Measurements from ENCODE around the gene C1QTNF3. TPM values are rescaled to one million over a fixed set of nuclear protein-coding genes. Genes with fewer than 3 reads are reported as not detected.

The C1QTNF3 gene
- total and polyA plus RNA-seq, 2 donors (not counting 3 experiments of a cell fraction or from before 2014, with no cell fraction given): 1.6 TPM

- intact Hi-C loops (cut with micrococcal nuclease): no loop called here
- CTCF ChIA-PET: no interaction called here
- no peak overlapping the region for H3K27ac ChIP-seq (ENCODE audit: insufficient read depth, low read depth, low read length)
Observed at GRCh38 chr5:34053571-34054399, 10.8 kb upstream of the C1QTNF3 start.

GRCh38 chr5:34053133-34053532 is 10.1 kb upstream of the C1QTNF3 start:
- no TSS peak for BruUV-seq (replicated peaks)
- no peak overlapping the region for H2AFZ ChIP-seq (ENCODE audit: low read depth, low read length)
- no peak for TF ChIP-seq POLR2A (IDR thresholded peaks at IDR 0.05; ENCODE audit: low read depth, low read length)
- no peak for TF ChIP-seq JUN (IDR thresholded peaks at IDR 0.05; ENCODE audit: borderline replicate concordance, insufficient read depth, insufficient read length, low read depth)
- TF ChIP-seq, protein P1, sequence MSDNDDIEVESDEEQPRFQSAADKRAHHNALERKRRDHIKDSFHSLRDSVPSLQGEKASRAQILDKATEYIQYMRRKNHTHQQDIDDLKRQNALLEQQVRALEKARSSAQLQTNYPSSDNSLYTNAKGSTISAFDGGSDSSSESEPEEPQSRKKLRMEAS (IDR thresholded peaks at IDR 0.05; ENCODE audit: insufficient read depth, insufficient read length): no peak
- TF ChIP-seq MYC (IDR thresholded peaks at IDR 0.05; ENCODE audit: low read depth, low read length): no peak
- TF ChIP-seq FOS (IDR thresholded peaks at IDR 0.05; ENCODE audit: borderline replicate concordance, insufficient read depth, low read length): no peak
- TF ChIP-seq EZH2 (IDR thresholded peaks at IDR 0.05; ENCODE audit: borderline replicate concordance, low read depth, low read length, severe bottlenecking): no peak
- no peak for TF ChIP-seq CTCF (IDR thresholded peaks at IDR 0.05; ENCODE audit: extremely low read depth in 1 of 2, insufficient read depth in 1 of 2, low read depth in 1 of 2, low read length in 2 of 2)
- no peak for TF ChIP-seq POLR2AphosphoS5 (IDR thresholded peaks at IDR 0.05; ENCODE audit: insufficient read depth, low read depth, low read length)
- TF ChIP-seq GATA2 (IDR thresholded peaks at IDR 0.05; ENCODE audit: insufficient read depth, insufficient read length, low read depth, low read length): no peak
- H3K79me2 ChIP-seq (ENCODE audit: control insufficient read depth, insufficient read depth, low read length): no peaks in the 10 kb centered on the region
- intact Hi-C loops (cut with micrococcal nuclease) (no loop called here), dilution Hi-C loops (cut with MboI; ENCODE audit: extremely low pct_ligation_motif_present, low sequenced_read_pairs) (no loop called here)
- no peaks in the 10 kb centered on the region for H3K27me3 ChIP-seq (ENCODE audit: control insufficient read depth in 2 of 2, insufficient read depth in 2 of 2, low read length in 2 of 2)
- no peak overlapping the region for H3K27ac ChIP-seq (ENCODE audit: insufficient read depth, low read depth, low read length)
- DNase-seq (ENCODE audit: low read depth, low spot score) (no peak), FAIRE-seq (no peak)
- no peaks in the 10 kb centered on the region for H4K20me1 ChIP-seq (replicated peaks; ENCODE audit: control insufficient read depth, extremely low read depth, insufficient read depth, low read length)
- peaks cover 8% of the 10 kb centered on the region for H3K4me1 ChIP-seq (ENCODE audit: control insufficient read depth, extremely low read depth, insufficient read depth, low read length)
- H3K4me3 ChIP-seq (replicated peaks in 1 of 3; ENCODE audit: insufficient read depth in 1 of 3, low read depth in 1 of 3, low read length in 3 of 3): no peak overlapping the region
- POLR2A ChIA-PET: no interaction called here
- no peak overlapping the region for H3K9ac ChIP-seq (replicated peaks; ENCODE audit: extremely low read depth, insufficient read depth, low read length)
- no peaks in the 10 kb centered on the region for H3K9me1 ChIP-seq (replicated peaks; ENCODE audit: control insufficient read depth, extremely low read depth, insufficient read depth, low read length)
- H3K4me2 ChIP-seq (ENCODE audit: insufficient read depth, low read length): no peak overlapping the region
- CTCF ChIA-PET: no interaction called here
- no peaks in the 10 kb centered on the region for H3K9me3 ChIP-seq (replicated peaks; ENCODE audit: control insufficient read depth, insufficient read depth, low read length)
- H3K36me3 ChIP-seq (ENCODE audit: control insufficient read depth in 2 of 2, extremely low read depth in 1 of 2, insufficient read depth in 2 of 2, low read length in 2 of 2): no peaks in the 10 kb centered on the region

More at GRCh38 chr5:34053571-34054399, 10.8 kb upstream of the C1QTNF3 start:
- no peaks in the 10 kb centered on the region for H3K9me3 ChIP-seq (replicated peaks; ENCODE audit: control insufficient read depth, insufficient read depth, low read length)
- no peak for DNase-seq (ENCODE audit: low read depth, low spot score)
- no peaks in the 10 kb centered on the region for H3K79me2 ChIP-seq (ENCODE audit: control insufficient read depth, insufficient read depth, low read length)
- H3K9me1 ChIP-seq (replicated peaks; ENCODE audit: control insufficient read depth, extremely low read depth, insufficient read depth, low read length): no peaks in the 10 kb centered on the region
- TF ChIP-seq POLR2AphosphoS5 (IDR thresholded peaks at IDR 0.05; ENCODE audit: insufficient read depth, low read depth, low read length) (no peak), MYC (IDR thresholded peaks at IDR 0.05; ENCODE audit: low read depth, low read length) (no peak), GATA2 (IDR thresholded peaks at IDR 0.05; ENCODE audit: insufficient read depth, insufficient read length, low read depth, low read length) (no peak)
- TF ChIP-seq, protein P1 (IDR thresholded peaks at IDR 0.05; ENCODE audit: insufficient read depth, insufficient read length): no peak
- dilution Hi-C loops (cut with MboI; ENCODE audit: extremely low pct_ligation_motif_present, low sequenced_read_pairs): no loop called here
- no peaks in the 10 kb centered on the region for H4K20me1 ChIP-seq (replicated peaks; ENCODE audit: control insufficient read depth, extremely low read depth, insufficient read depth, low read length)
- H2AFZ ChIP-seq (ENCODE audit: low read depth, low read length): no peak overlapping the region
- BruUV-seq (replicated peaks): no TSS peak
- POLR2A ChIA-PET: no interaction called here
- no peak overlapping the region for H3K9ac ChIP-seq (replicated peaks; ENCODE audit: extremely low read depth, insufficient read depth, low read length)
- no peaks in the 10 kb centered on the region for H3K27me3 ChIP-seq (ENCODE audit: control insufficient read depth in 2 of 2, insufficient read depth in 2 of 2, low read length in 2 of 2)
- H3K4me2 ChIP-seq (ENCODE audit: insufficient read depth, low read length): no peak overlapping the region
- no peak for FAIRE-seq
- H3K4me1 ChIP-seq (ENCODE audit: control insufficient read depth, extremely low read depth, insufficient read depth, low read length): peaks cover 8% of the 10 kb centered on the region
- no peaks in the 10 kb centered on the region for H3K36me3 ChIP-seq (ENCODE audit: control insufficient read depth in 2 of 2, extremely low read depth in 1 of 2, insufficient read depth in 2 of 2, low read length in 2 of 2)
- H3K4me3 ChIP-seq (replicated peaks in 1 of 3; ENCODE audit: insufficient read depth in 1 of 3, low read depth in 1 of 3, low read length in 3 of 3): no peak overlapping the region
